ENCODE measurements around the gene BLOC1S5.
"Not testable (repeated sequence)": the region's sequence is repeated elsewhere in the genome, so short reads cannot be mapped to it uniquely, and the experiment has no call there.

Gene BLOC1S5

GRCh38 chr6:7992002-7992815 is 72.0 kb downstream of the BLOC1S5 start:
- peak; percentile 26 for DNase-seq

- no peak for DNase-seq
These were observed 72.7 kb downstream of the BLOC1S5 start for GRCh38 chr6:7991536-7991935.

DNA sequence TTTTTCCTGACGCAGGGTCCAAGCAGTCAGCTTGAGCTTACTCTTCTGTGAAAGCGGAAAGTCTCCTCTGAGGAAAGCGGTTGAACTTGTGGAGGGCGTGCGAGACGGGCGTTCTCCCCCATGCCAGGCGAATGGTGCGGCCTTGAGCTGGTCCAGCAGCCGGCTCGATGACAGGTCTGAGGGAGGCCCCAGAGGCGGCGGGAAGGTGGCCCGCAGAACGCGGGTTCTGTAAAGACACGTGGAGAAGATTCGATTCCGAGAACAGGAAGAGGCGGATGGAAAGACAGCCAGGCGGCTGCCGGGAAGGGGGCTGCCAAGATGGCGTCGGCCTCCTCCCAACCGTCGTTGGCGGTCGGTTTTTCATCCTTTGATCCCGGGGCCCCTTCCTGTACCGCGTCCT is 78.0 kb downstream of the BLOC1S5 start:
- no peak for DNase-seq

GRCh38 chr6:7983967-7984366 is 80.2 kb downstream of the BLOC1S5 start:
- not testable (repeated sequence) for DNase-seq

GRCh38 chr6:7979831-7980230 is 84.4 kb downstream of the BLOC1S5 start:
- no peak for DNase-seq

GRCh38 chr6:7978736-7979135 is 85.5 kb downstream of the BLOC1S5 start:
- DNase-seq: peak; percentile 92

DNA sequence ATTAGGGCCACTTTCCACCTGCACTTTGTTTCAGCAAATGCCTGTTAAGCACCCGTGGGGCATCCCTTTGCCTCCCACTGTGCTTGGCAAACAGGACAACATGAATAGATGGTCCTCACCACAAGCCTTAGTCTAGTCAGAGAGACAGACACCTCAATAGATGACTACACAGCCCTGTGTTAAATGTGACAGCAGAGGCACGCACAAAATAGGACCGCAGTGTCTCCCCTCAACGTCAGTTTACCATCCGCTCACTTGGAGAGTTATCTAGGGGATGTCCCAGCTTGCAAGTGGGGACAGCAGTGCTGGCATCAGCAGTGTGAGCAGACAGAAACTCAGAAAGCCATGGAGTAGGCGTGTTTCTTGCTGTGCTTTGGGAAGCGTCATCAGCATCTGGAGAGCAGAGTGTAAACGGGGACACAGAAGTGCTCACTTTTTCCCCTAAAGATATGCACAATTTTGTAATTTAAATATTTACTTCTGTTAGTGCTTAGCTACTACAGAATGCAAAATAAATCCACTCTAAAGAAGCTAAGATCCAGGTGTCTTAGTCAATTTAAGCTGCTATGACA is 87.6 kb downstream of the BLOC1S5 start:
- DNase-seq: no peak

DNA sequence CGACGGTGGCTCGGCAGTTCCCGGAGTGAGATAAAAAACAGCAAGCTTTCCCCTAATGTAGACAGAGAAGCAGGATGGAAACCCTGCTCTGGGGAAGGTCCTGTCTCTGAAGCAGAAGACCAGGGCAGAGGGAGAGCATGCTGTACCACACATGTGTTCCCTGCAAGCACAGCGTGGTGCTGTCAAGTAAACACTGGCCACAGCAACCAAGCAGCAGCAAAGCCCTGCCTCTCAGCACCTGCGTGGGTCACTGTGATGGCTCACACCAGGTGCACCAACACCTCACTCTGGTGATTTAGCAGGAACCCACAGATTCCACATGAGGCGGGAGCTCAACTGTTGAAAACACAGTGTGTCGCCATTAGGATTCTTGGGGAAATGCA is 88.4 kb downstream of the BLOC1S5 start:
- no peak for DNase-seq

GRCh38 chr6:7974938-7975763 is 89.0 kb downstream of the BLOC1S5 start:
- no peak for DNase-seq

- DNase-seq: no peak
These were observed 89.6 kb downstream of the BLOC1S5 start for GRCh38 chr6:7974565-7974937.

DNA sequence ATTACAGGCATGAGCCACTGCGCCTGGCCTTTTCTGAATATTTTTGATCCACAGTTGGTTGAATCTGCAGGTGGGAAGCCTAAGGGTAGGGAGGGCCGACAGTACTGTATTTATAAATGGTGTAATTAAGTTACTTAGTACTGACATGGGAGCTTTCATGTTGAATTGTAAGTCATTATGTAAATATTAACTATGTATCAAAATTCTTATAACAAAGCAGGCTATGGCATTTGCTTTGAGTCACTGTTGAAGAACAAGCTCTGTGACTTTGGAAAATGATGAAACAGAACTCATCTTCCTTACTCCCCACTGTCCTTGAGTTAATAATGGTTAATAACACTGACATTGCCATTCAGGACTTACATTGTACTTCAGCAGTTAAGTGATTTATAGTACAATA is 90.6 kb downstream of the BLOC1S5 start:
- peak; percentile 16 for DNase-seq

DNA sequence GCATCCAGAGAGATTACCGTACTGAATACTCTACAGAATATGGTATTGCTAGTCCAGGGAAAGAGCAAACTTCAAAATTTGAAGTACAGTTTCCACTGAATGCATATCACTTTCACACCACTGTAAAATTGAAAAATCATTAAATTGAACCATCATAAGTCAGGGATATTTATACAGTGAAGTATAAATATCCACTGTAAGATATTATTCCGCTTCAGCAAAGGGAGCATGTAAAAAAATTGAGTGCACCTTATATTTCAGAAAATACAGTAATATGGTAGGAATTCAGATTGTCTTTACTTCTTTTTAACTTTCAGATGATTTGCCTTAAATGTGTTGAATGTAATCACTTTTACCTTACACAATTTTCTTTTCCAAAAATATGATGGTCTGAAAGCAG is 92.7 kb downstream of the BLOC1S5 start:
- DNase-seq: no peak

GRCh38 chr6:7970616-7971015 is 93.6 kb downstream of the BLOC1S5 start:
- no peak for DNase-seq

All from NCI-H748 treated with DMSO at 0.1 percent for 48 hours (cell line).